SU-DHL-6 (cell line): Measurements from ENCODE around the gene PCARE.

Experiments used
- CTCF ChIP-seq: fragments of 200-600 bp; sonication (generic); IDR thresholded peaks from one replicate; pipeline ENCODE4 v1.5.1; 2017; ENCODE audit warnings: antibody characterized with exemption, mild to moderate bottlenecking, low read length, moderate library complexity; ENCODE audit not compliant: insufficient read depth, poor library complexity, severe bottlenecking
- EZH2phosphoT487 ChIP-seq: fragments of 200-600 bp; sonication (generic), shearing (Covaris generic); conservative IDR thresholded peaks from 2 replicates; pipeline ENCODE4 v1.6.1; 2018; ENCODE audit warnings: mild to moderate bottlenecking, antibody characterized with exemption, low read length, moderate library complexity, mixed read lengths

DNA sequence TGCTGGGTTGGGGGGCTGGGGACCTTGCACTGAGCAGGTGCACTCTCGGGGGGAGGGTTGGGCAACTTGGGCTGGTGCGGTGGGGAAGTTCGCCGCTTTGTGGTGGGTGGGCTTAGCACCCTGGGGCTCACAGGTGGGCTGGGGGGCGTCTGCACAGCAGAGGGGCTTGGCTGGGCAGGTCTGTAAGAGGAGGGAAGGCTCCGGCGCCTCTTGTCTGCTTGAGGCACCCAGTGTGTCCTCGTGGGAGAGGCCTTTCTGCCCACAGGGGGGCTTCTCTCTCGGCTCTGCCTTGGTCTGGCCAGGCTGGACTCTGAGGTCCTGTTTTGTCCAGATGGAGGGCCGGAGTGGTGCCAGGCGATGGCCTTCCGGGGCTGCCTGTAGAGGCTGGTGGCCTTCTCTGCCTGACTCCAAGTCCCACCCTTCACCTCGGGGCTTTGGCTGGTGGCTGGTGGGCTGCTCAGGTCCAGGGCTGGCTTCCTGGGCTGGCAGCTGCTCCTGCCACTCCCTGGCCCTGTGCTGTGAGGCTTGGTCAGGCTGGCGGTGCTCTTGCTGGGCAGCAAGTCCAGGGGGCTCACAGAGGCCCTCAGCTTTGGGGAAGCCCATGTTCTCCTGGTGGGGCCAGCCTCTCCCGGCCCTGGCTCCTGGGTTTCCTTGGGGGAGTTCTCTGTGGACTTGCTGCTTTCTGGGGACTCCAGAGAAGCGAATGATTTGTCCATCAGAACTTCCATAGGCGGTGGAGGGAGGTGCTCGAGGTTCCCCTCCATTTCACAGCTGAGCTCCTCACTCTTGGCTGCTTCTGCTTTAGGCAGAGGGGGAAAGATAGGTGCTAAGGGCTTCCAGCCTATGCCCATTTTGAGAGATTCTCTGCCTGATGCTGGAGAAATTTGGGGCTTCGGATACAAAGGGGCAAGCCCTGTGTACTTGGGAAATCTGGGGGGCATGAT is 3.0 kb downstream of the PCARE start:
- TF ChIP-seq CTCF, result no peak
- no peak for TF ChIP-seq EZH2phosphoT487
